ENCODE measurements around the gene CDC42BPB.

CDC42BPB gene

DNA sequence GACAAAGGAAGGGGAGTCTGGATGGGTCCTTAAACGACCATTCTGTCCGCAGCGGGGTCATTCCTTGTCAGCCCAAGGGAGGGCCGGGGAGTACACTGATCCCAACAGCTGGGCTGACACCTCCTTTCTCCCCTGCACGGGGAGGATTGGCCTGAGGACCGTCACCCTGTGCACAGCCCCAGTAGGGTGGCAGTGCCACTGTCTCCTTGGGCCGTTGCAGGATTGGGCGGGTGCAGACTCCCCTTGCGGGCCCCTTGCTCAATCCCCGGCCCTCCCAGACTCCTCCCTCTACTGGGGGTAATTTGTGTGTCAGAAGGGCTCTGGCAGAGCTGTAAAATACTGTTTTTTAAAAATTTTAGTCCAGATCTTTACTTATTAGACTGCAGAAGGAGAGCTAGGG is 147.4 kb downstream of the CDC42BPB start:
- no peak for DNase-seq (ENCODE audit: low spot score)
- H3K27ac ChIP-seq (replicated peaks; ENCODE audit: low read length) = no peak overlapping the region
- WGBS, 2 donors (ENCODE audit: extremely low coverage in 2 of 2, insufficient read length in 2 of 2, insufficient replicate concordance in 1 of 2) = no CpG with 5 or more reads among the region's 10 CpGs
- H4K91ac ChIP-seq (ENCODE audit: low read depth, low read length, poor library complexity) = no peak overlapping the region
- peaks cover 13 to 35% of the 10 kb centered on the region in 2 donors for H3K36me3 ChIP-seq (replicated peaks in 1 of 2; ENCODE audit: control insufficient read depth in 2 of 2, insufficient read depth in 2 of 2, low read length in 2 of 2)
- H3K4me1 ChIP-seq (ENCODE audit: control insufficient read depth in 2 of 2, insufficient read depth in 1 of 2, low read depth in 1 of 2, low read length in 2 of 2) = no peaks in the 10 kb centered on the region
- H3K23ac ChIP-seq (ENCODE audit: low read depth, low read length, poor library complexity) = no peak overlapping the region
- H3K9me3 ChIP-seq (replicated peaks in 1 of 2; ENCODE audit: control insufficient read depth in 2 of 2, insufficient read depth in 1 of 2, low read depth in 1 of 2, low read length in 2 of 2) = peaks cover 11 to 13% of the 10 kb centered on the region in 2 donors
- no peak overlapping the region for H2BK120ac ChIP-seq (ENCODE audit: low read depth, low read length)
- no peak overlapping the region for H3K4ac ChIP-seq (ENCODE audit: low read length)
- H3K14ac ChIP-seq (ENCODE audit: low read length) = no peak overlapping the region
- H2BK12ac ChIP-seq (ENCODE audit: low read length) = no peak overlapping the region
- no peak overlapping the region for H2AK5ac ChIP-seq (ENCODE audit: low read depth, low read length)
- no peak overlapping the region for H4K8ac ChIP-seq (ENCODE audit: low read depth, low read length)
- H3K18ac ChIP-seq (ENCODE audit: low read length) = no peak overlapping the region
- H2BK5ac ChIP-seq (ENCODE audit: low read length) = no peak overlapping the region
- H3K79me1 ChIP-seq (ENCODE audit: low read depth, low read length) = peaks cover 1% of the 10 kb centered on the region
- no peak overlapping the region for H3K9ac ChIP-seq (ENCODE audit: low read depth, low read length, poor library complexity)
- no peak overlapping the region for H2BK15ac ChIP-seq (ENCODE audit: low read length)
- no peak overlapping the region for H2AFZ ChIP-seq (ENCODE audit: low read length)
- no peaks in the 10 kb centered on the region for H3K27me3 ChIP-seq (ENCODE audit: control insufficient read depth in 3 of 3, insufficient read depth in 3 of 3, low read depth in 1 of 3, low read length in 3 of 3)
- H3K4me3 ChIP-seq (ENCODE audit: low read length in 2 of 2) = no peak overlapping the region
- H3K4me2 ChIP-seq (ENCODE audit: insufficient read depth, low read length, poor library complexity, severe bottlenecking) = no peak overlapping the region

- Histone ChIP-seq H3K4me1 (ENCODE audit: control insufficient read depth in 2 of 2, insufficient read depth in 1 of 2, low read depth in 1 of 2, low read length in 2 of 2) (no peaks in the 10 kb centered on the region), H3K4me2 (ENCODE audit: insufficient read depth, low read length, poor library complexity, severe bottlenecking) (no peak overlapping the region), H3K36me3 (replicated peaks in 1 of 2; ENCODE audit: control insufficient read depth in 2 of 2, insufficient read depth in 2 of 2, low read length in 2 of 2) (peaks cover 13 to 35% of the 10 kb centered on the region in 2 donors), H3K27ac (replicated peaks; ENCODE audit: low read length) (no peak overlapping the region), H4K8ac (ENCODE audit: low read depth, low read length) (no peak overlapping the region), H3K9me3 (replicated peaks in 1 of 2; ENCODE audit: control insufficient read depth in 2 of 2, insufficient read depth in 1 of 2, low read depth in 1 of 2, low read length in 2 of 2) (peaks cover 11 to 13% of the 10 kb centered on the region in 2 donors), H3K4ac (ENCODE audit: low read length) (no peak overlapping the region), H3K4me3 (ENCODE audit: low read length in 2 of 2) (peak overlapping the region in 1 of 2 donors; percentile 20), H3K79me1 (ENCODE audit: low read depth, low read length) (peaks cover 1% of the 10 kb centered on the region), H4K91ac (ENCODE audit: low read depth, low read length, poor library complexity) (no peak overlapping the region), H2BK5ac (ENCODE audit: low read length) (peak overlapping the region; percentile 8), H2AFZ (ENCODE audit: low read length) (no peak overlapping the region), H3K14ac (ENCODE audit: low read length) (peak overlapping the region; percentile 31), H2BK15ac (ENCODE audit: low read length) (peak overlapping the region; percentile 47), H3K23ac (ENCODE audit: low read depth, low read length, poor library complexity) (peak overlapping the region; percentile 49), H3K9ac (ENCODE audit: low read depth, low read length, poor library complexity) (no peak overlapping the region), H3K27me3 (ENCODE audit: control insufficient read depth in 3 of 3, insufficient read depth in 3 of 3, low read depth in 1 of 3, low read length in 3 of 3) (no peaks in the 10 kb centered on the region), H3K18ac (ENCODE audit: low read length) (peak overlapping the region; percentile 72), H2BK12ac (ENCODE audit: low read length) (no peak overlapping the region), H2AK5ac (ENCODE audit: low read depth, low read length) (no peak overlapping the region), H2BK120ac (ENCODE audit: low read depth, low read length) (no peak overlapping the region)
- WGBS, 2 donors (ENCODE audit: extremely low coverage in 2 of 2, insufficient read length in 2 of 2, insufficient replicate concordance in 1 of 2) = no CpG with 5 or more reads among the region's 10 CpGs
- DNase-seq (ENCODE audit: low spot score) = no peak
Measured at GRCh38 chr14:102909462-102909861, 147.9 kb downstream of the CDC42BPB start.

GRCh38 chr14:102908766-102909455 is 148.4 kb downstream of the CDC42BPB start:
- Histone ChIP-seq H3K18ac (ENCODE audit: low read length) (peak overlapping the region; percentile 35), H2BK120ac (ENCODE audit: low read depth, low read length) (no peak overlapping the region), H3K4me2 (ENCODE audit: insufficient read depth, low read length, poor library complexity, severe bottlenecking) (no peak overlapping the region), H3K9me3 (replicated peaks in 1 of 2; ENCODE audit: control insufficient read depth in 2 of 2, insufficient read depth in 1 of 2, low read depth in 1 of 2, low read length in 2 of 2) (peaks cover 11 to 13% of the 10 kb centered on the region in 2 donors), H3K14ac (ENCODE audit: low read length) (peak overlapping the region; percentile 47), H3K9ac (ENCODE audit: low read depth, low read length, poor library complexity) (no peak overlapping the region), H2BK5ac (ENCODE audit: low read length) (peak overlapping the region; percentile 8), H3K4me3 (ENCODE audit: low read length in 2 of 2) (peak overlapping the region in 1 of 2 donors; percentile 20), H3K27me3 (ENCODE audit: control insufficient read depth in 3 of 3, insufficient read depth in 3 of 3, low read depth in 1 of 3, low read length in 3 of 3) (no peaks in the 10 kb centered on the region), H2BK12ac (ENCODE audit: low read length) (no peak overlapping the region), H2AFZ (ENCODE audit: low read length) (no peak overlapping the region), H2AK5ac (ENCODE audit: low read depth, low read length) (no peak overlapping the region), H3K4ac (ENCODE audit: low read length) (no peak overlapping the region), H2BK15ac (ENCODE audit: low read length) (peak overlapping the region; percentile 47), H4K91ac (ENCODE audit: low read depth, low read length, poor library complexity) (no peak overlapping the region), H3K4me1 (ENCODE audit: control insufficient read depth in 2 of 2, insufficient read depth in 1 of 2, low read depth in 1 of 2, low read length in 2 of 2) (no peaks in the 10 kb centered on the region), H4K8ac (ENCODE audit: low read depth, low read length) (no peak overlapping the region), H3K23ac (ENCODE audit: low read depth, low read length, poor library complexity) (peak overlapping the region; percentile 49), H3K36me3 (replicated peaks in 1 of 2; ENCODE audit: control insufficient read depth in 2 of 2, insufficient read depth in 2 of 2, low read length in 2 of 2) (peaks cover 14 to 37% of the 10 kb centered on the region in 2 donors), H3K27ac (replicated peaks; ENCODE audit: low read length) (no peak overlapping the region), H3K79me1 (ENCODE audit: low read depth, low read length) (peaks cover 1% of the 10 kb centered on the region)
- no CpG with 5 or more reads among the region's 29 CpGs for WGBS, 2 donors (ENCODE audit: extremely low coverage in 2 of 2, insufficient read length in 2 of 2, insufficient replicate concordance in 1 of 2)
- DNase-seq (ENCODE audit: low spot score) = no peak

GRCh38 chr14:102907980-102908730 is 149.2 kb downstream of the CDC42BPB start:
- H2AK5ac ChIP-seq (ENCODE audit: low read depth, low read length) = no peak overlapping the region
- no peak overlapping the region for H3K4me3 ChIP-seq (ENCODE audit: low read length in 2 of 2)
- no peak overlapping the region for H4K8ac ChIP-seq (ENCODE audit: low read depth, low read length)
- no peak overlapping the region for H2BK120ac ChIP-seq (ENCODE audit: low read depth, low read length)
- H2AFZ ChIP-seq (ENCODE audit: low read length) = no peak overlapping the region
- H3K4ac ChIP-seq (ENCODE audit: low read length) = no peak overlapping the region
- no peak overlapping the region for H2BK12ac ChIP-seq (ENCODE audit: low read length)
- H3K27ac ChIP-seq (replicated peaks; ENCODE audit: low read length) = no peak overlapping the region
- H3K4me2 ChIP-seq (ENCODE audit: insufficient read depth, low read length, poor library complexity, severe bottlenecking) = no peak overlapping the region
- H3K4me1 ChIP-seq (ENCODE audit: control insufficient read depth in 2 of 2, insufficient read depth in 1 of 2, low read depth in 1 of 2, low read length in 2 of 2) = no peaks in the 10 kb centered on the region
- H3K23ac ChIP-seq (ENCODE audit: low read depth, low read length, poor library complexity) = no peak overlapping the region
- peaks cover 1% of the 10 kb centered on the region for H3K79me1 ChIP-seq (ENCODE audit: low read depth, low read length)
- H3K9me3 ChIP-seq (replicated peaks in 1 of 2; ENCODE audit: control insufficient read depth in 2 of 2, insufficient read depth in 1 of 2, low read depth in 1 of 2, low read length in 2 of 2) = peaks cover 11 to 13% of the 10 kb centered on the region in 2 donors
- no peak overlapping the region for H3K9ac ChIP-seq (ENCODE audit: low read depth, low read length, poor library complexity)
- H3K14ac ChIP-seq (ENCODE audit: low read length) = no peak overlapping the region
- H3K36me3 ChIP-seq (replicated peaks in 1 of 2; ENCODE audit: control insufficient read depth in 2 of 2, insufficient read depth in 2 of 2, low read length in 2 of 2) = peaks cover 15 to 44% of the 10 kb centered on the region in 2 donors
- no peak for DNase-seq (ENCODE audit: low spot score)
- H2BK15ac ChIP-seq (ENCODE audit: low read length) = no peak overlapping the region
- H3K18ac ChIP-seq (ENCODE audit: low read length) = peak overlapping the region; percentile 4
- H2BK5ac ChIP-seq (ENCODE audit: low read length) = peak overlapping the region; percentile 8
- no peaks in the 10 kb centered on the region for H3K27me3 ChIP-seq (ENCODE audit: control insufficient read depth in 3 of 3, insufficient read depth in 3 of 3, low read depth in 1 of 3, low read length in 3 of 3)
- H4K91ac ChIP-seq (ENCODE audit: low read depth, low read length, poor library complexity) = no peak overlapping the region
- no CpG with 5 or more reads among the region's 23 CpGs for WGBS, 2 donors (ENCODE audit: extremely low coverage in 2 of 2, insufficient read length in 2 of 2, insufficient replicate concordance in 1 of 2)

All from neuronal stem cell (in vitro differentiated cells).